ENCODE data around the gene SLC6A11. TPM values are rescaled to one million over a fixed set of nuclear protein-coding genes. Genes with fewer than 3 reads are reported as not detected.

The SLC6A11 gene
- total RNA-seq, 1 donor from 2014 or later, result 0.25 TPM

DNA sequence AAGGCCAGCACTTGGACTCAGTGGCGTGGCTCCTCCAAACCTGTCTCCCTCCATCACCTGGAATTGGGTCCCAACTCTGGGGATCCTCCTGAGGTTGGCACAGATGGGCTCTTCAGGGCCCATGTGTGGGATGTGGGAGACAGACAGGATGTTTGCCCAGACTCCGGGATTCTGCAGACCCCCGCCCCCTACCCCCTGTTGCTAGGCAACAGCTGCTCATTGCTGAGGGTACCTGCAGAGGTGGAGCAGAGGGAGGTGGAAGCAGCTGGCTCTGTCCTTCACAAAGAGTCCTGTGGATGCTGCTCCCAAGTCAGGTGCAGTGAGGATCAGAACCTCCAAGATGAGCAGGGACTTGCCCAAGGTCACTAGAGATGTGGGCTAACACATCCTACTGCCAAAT is 136.5 kb downstream of the SLC6A11 start:
- no peak for DNase-seq (ENCODE audit: extremely low spot score in 2 of 2)
- Histone ChIP-seq H3K36me3 (no peaks in the 10 kb centered on the region), H3K4me1 (peaks cover 7% of the 10 kb centered on the region), H3K27ac (no peak overlapping the region), H3K4me3 (no peak overlapping the region), H3K9me3 (no peaks in the 10 kb centered on the region), H3K27me3 (no peaks in the 10 kb centered on the region)
- TF ChIP-seq, protein P1, sequence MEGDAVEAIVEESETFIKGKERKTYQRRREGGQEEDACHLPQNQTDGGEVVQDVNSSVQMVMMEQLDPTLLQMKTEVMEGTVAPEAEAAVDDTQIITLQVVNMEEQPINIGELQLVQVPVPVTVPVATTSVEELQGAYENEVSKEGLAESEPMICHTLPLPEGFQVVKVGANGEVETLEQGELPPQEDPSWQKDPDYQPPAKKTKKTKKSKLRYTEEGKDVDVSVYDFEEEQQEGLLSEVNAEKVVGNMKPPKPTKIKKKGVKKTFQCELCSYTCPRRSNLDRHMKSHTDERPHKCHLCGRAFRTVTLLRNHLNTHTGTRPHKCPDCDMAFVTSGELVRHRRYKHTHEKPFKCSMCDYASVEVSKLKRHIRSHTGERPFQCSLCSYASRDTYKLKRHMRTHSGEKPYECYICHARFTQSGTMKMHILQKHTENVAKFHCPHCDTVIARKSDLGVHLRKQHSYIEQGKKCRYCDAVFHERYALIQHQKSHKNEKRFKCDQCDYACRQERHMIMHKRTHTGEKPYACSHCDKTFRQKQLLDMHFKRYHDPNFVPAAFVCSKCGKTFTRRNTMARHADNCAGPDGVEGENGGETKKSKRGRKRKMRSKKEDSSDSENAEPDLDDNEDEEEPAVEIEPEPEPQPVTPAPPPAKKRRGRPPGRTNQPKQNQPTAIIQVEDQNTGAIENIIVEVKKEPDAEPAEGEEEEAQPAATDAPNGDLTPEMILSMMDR (IDR thresholded peaks at IDR 0.05), result no peak
- TF ChIP-seq POLR2A (IDR thresholded peaks at IDR 0.05) (no peak), POLR2AphosphoS5 (IDR thresholded peaks at IDR 0.05; ENCODE audit: insufficient read depth in 1 of 2, low read depth in 1 of 2) (no peak)
- intact Hi-C loops (cut with DNase I), result no loop called here

DNA sequence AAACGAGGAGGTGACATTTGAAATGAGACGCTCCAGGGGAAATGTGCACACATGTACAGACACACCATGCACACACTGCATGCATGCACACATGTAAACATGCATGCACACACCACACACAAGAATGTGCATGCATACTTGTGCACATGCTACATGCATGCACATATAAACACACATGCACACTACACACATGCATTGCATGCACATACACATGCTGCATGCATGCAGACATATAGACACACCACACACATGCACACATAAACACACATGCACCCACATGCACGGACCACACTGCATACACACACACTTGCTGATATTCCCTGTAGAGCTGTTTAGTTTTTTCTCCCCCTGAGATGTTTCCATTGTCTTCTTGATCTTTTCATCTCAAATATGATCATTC is 138.7 kb downstream of the SLC6A11 start:
- no peak overlapping the region for H3K27ac ChIP-seq
- TF ChIP-seq, protein P1 (IDR thresholded peaks at IDR 0.05), result no peak
- TF ChIP-seq POLR2A (IDR thresholded peaks at IDR 0.05), result no peak
- TF ChIP-seq POLR2AphosphoS5 (IDR thresholded peaks at IDR 0.05; ENCODE audit: insufficient read depth in 1 of 2, low read depth in 1 of 2), result no peak

DNA sequence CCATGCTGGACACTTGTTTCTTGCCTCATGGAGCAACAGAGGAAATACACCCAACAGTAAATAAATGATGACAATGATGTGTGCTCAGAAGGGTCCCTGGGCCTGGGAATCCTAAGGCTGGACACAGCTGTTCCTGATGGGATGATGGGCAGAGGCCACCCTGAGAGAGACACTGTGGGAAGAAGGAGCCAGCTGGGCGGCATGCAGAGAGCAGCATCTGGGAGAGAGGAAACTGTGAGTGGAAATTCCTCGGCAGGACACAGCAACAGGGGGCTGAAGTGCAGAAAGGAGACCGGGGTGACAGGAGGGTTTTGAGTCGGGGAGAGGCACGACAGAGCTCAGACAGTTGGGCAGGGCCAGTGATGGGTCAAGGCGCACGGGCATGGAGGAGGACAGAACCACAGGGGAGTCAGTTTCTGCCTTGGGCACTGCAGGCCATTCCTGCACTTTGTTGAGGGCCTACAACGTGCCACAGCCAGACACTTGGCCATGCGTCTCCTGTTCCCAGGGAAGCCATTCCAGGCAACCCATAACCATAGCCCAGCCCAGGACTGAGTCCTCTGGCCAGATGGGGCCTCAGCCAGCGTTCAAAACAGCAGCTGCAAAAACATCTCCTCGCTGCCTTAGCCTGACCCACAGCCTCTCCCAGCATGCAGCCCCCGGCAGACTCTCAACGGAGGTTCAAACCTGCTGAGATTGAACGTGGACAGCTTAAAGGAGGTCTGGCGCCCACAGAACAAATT is 139.9 kb downstream of the SLC6A11 start:
- no peaks in the 10 kb centered on the region for H3K36me3 ChIP-seq
- H3K27me3 ChIP-seq, result no peaks in the 10 kb centered on the region
- H3K27ac ChIP-seq, result peak overlapping the region; percentile 30
- no peaks in the 10 kb centered on the region for H3K9me3 ChIP-seq
- H3K4me1 ChIP-seq, result peaks cover 19% of the 10 kb centered on the region
- no peak overlapping the region for H3K4me3 ChIP-seq
- no peak for TF ChIP-seq POLR2A (IDR thresholded peaks at IDR 0.05)
- TF ChIP-seq, protein P1 (IDR thresholded peaks at IDR 0.05), result no peak
- TF ChIP-seq POLR2AphosphoS5 (IDR thresholded peaks at IDR 0.05; ENCODE audit: insufficient read depth in 1 of 2, low read depth in 1 of 2), result no peak
- intact Hi-C loops (cut with DNase I), result no loop called here
- DNase-seq (ENCODE audit: extremely low spot score in 2 of 2), result no peak

More for the DNA sequence above, 138.7 kb downstream of the SLC6A11 start:
- H3K4me1 ChIP-seq, result peaks cover 19% of the 10 kb centered on the region
- intact Hi-C loops (cut with DNase I), result no loop called here
- no peaks in the 10 kb centered on the region for H3K27me3 ChIP-seq
- no peaks in the 10 kb centered on the region for H3K9me3 ChIP-seq
- no peaks in the 10 kb centered on the region for H3K36me3 ChIP-seq
- H3K4me3 ChIP-seq, result no peak overlapping the region
- no peak for DNase-seq (ENCODE audit: extremely low spot score in 2 of 2)

DNA sequence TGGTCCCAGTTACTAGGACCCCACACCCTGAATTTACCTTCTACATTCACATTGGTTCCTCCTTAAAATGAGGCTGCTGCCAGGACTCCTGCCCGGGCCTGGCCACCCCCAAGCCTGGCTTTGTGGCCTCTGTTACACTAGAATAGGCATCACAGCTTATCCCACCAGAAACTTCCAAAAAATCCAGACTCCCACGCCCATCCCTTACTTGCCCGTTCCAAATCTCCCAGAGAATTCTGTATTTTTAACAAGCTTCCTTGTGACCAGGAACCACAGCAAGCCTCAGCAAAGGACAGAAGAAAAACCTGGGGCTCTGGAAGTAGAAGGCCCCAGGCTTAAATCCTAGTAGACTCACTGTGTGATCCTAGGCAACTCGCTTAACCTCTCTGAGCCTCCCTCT is 140.5 kb downstream of the SLC6A11 start:
- H3K27me3 ChIP-seq, result no peaks in the 10 kb centered on the region
- H3K27ac ChIP-seq, result peak overlapping the region; percentile 30
- TF ChIP-seq POLR2A (IDR thresholded peaks at IDR 0.05) (no peak), POLR2AphosphoS5 (IDR thresholded peaks at IDR 0.05; ENCODE audit: insufficient read depth in 1 of 2, low read depth in 1 of 2) (no peak)
- TF ChIP-seq, protein P1 (IDR thresholded peaks at IDR 0.05), result no peak
- H3K9me3 ChIP-seq, result no peaks in the 10 kb centered on the region
- no peak for DNase-seq (ENCODE audit: extremely low spot score in 2 of 2)
- H3K36me3 ChIP-seq, result no peaks in the 10 kb centered on the region
- H3K4me3 ChIP-seq, result no peak overlapping the region
- intact Hi-C loops (cut with DNase I), result no loop called here
- peaks cover 19% of the 10 kb centered on the region for H3K4me1 ChIP-seq

DNA sequence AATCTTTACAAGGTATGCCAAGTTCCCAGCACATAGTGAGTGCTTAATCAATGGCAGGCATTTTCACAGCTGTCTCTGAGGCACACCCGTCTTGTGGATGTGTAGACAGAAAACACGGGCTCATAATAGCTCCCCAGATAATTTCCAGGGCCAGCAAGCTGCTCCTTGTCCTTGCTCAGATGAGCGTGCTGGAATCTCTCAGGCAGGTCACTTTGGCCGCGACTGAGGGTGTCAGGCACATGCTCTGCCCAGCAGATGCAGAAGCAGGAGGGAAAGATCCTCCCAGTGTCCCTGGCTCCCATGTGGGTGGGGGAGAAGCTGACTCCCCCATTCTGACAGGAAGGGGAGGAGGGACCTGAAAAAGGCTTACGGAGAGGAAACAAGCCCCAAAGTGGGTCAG is 141.0 kb downstream of the SLC6A11 start:
- Histone ChIP-seq H3K36me3 (no peaks in the 10 kb centered on the region), H3K27me3 (no peaks in the 10 kb centered on the region), H3K4me1 (peaks cover 19% of the 10 kb centered on the region), H3K4me3 (no peak overlapping the region), H3K9me3 (no peaks in the 10 kb centered on the region), H3K27ac (peak overlapping the region; percentile 30)
- intact Hi-C loops (cut with DNase I), result no loop called here
- TF ChIP-seq, protein P1 (IDR thresholded peaks at IDR 0.05), result no peak
- no peak for TF ChIP-seq POLR2AphosphoS5 (IDR thresholded peaks at IDR 0.05; ENCODE audit: insufficient read depth in 1 of 2, low read depth in 1 of 2)
- no peak for TF ChIP-seq POLR2A (IDR thresholded peaks at IDR 0.05)
- DNase-seq (ENCODE audit: extremely low spot score in 2 of 2), result no peak
